ENCODE data around the gene HTRA3.

DNA sequence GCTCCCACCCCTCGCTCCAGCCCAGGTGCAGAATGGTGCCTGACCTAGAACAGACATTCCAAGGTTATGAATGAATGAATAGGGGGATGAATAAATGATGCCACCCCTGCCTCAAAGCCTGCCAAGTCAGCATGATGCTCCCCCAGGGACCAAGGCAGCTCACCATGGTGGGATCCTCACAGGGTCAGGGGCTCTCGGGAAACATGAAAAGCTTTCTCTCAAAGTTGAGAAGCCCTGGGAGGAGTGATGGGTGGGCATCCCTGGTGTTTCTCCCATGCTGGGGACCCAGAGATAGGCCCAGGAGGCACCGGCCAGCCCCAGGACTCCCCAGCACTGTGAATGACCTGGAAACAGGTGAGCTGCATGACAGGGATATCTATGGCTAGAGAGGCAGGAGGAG, 58.9 kb downstream of the HTRA3 start:
- TF ChIP-seq, protein P1, sequence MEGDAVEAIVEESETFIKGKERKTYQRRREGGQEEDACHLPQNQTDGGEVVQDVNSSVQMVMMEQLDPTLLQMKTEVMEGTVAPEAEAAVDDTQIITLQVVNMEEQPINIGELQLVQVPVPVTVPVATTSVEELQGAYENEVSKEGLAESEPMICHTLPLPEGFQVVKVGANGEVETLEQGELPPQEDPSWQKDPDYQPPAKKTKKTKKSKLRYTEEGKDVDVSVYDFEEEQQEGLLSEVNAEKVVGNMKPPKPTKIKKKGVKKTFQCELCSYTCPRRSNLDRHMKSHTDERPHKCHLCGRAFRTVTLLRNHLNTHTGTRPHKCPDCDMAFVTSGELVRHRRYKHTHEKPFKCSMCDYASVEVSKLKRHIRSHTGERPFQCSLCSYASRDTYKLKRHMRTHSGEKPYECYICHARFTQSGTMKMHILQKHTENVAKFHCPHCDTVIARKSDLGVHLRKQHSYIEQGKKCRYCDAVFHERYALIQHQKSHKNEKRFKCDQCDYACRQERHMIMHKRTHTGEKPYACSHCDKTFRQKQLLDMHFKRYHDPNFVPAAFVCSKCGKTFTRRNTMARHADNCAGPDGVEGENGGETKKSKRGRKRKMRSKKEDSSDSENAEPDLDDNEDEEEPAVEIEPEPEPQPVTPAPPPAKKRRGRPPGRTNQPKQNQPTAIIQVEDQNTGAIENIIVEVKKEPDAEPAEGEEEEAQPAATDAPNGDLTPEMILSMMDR (IDR thresholded peaks at IDR 0.05; ENCODE audit: low read depth, low read length, missing input control) = no peak
- TF ChIP-seq FOXA1 (IDR thresholded peaks at IDR 0.05) = no peak
- TF ChIP-seq TAF1 (conservative IDR thresholded peaks at IDR 0.05) = no peak
- TF ChIP-seq, protein P2, sequence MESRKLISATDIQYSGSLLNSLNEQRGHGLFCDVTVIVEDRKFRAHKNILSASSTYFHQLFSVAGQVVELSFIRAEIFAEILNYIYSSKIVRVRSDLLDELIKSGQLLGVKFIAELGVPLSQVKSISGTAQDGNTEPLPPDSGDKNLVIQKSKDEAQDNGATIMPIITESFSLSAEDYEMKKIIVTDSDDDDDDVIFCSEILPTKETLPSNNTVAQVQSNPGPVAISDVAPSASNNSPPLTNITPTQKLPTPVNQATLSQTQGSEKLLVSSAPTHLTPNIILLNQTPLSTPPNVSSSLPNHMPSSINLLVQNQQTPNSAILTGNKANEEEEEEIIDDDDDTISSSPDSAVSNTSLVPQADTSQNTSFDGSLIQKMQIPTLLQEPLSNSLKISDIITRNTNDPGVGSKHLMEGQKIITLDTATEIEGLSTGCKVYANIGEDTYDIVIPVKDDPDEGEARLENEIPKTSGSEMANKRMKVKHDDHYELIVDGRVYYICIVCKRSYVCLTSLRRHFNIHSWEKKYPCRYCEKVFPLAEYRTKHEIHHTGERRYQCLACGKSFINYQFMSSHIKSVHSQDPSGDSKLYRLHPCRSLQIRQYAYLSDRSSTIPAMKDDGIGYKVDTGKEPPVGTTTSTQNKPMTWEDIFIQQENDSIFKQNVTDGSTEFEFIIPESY (IDR thresholded peaks at IDR 0.05) = no peak
- TF ChIP-seq JUND (IDR thresholded peaks at IDR 0.05) = no peak
- TF ChIP-seq GABPA (IDR thresholded peaks at IDR 0.05 in 1 of 2, conservative IDR thresholded peaks at IDR 0.05 in 1 of 2) = no peak
- TF ChIP-seq, protein P3, sequence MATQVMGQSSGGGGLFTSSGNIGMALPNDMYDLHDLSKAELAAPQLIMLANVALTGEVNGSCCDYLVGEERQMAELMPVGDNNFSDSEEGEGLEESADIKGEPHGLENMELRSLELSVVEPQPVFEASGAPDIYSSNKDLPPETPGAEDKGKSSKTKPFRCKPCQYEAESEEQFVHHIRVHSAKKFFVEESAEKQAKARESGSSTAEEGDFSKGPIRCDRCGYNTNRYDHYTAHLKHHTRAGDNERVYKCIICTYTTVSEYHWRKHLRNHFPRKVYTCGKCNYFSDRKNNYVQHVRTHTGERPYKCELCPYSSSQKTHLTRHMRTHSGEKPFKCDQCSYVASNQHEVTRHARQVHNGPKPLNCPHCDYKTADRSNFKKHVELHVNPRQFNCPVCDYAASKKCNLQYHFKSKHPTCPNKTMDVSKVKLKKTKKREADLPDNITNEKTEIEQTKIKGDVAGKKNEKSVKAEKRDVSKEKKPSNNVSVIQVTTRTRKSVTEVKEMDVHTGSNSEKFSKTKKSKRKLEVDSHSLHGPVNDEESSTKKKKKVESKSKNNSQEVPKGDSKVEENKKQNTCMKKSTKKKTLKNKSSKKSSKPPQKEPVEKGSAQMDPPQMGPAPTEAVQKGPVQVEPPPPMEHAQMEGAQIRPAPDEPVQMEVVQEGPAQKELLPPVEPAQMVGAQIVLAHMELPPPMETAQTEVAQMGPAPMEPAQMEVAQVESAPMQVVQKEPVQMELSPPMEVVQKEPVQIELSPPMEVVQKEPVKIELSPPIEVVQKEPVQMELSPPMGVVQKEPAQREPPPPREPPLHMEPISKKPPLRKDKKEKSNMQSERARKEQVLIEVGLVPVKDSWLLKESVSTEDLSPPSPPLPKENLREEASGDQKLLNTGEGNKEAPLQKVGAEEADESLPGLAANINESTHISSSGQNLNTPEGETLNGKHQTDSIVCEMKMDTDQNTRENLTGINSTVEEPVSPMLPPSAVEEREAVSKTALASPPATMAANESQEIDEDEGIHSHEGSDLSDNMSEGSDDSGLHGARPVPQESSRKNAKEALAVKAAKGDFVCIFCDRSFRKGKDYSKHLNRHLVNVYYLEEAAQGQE (IDR thresholded peaks at IDR 0.05) = no peak
- no peak for TF ChIP-seq RXRA (IDR thresholded peaks at IDR 0.05)
- TF ChIP-seq EGR1 (IDR thresholded peaks at IDR 0.05; ENCODE audit: low read depth in 2 of 2) = no peak
- TF ChIP-seq, protein P4, sequence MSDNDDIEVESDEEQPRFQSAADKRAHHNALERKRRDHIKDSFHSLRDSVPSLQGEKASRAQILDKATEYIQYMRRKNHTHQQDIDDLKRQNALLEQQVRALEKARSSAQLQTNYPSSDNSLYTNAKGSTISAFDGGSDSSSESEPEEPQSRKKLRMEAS (IDR thresholded peaks at IDR 0.05) = no peak
- TF ChIP-seq, protein P5, sequence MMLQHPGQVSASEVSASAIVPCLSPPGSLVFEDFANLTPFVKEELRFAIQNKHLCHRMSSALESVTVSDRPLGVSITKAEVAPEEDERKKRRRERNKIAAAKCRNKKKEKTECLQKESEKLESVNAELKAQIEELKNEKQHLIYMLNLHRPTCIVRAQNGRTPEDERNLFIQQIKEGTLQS (IDR thresholded peaks at IDR 0.05) = no peak
- TF ChIP-seq FOXA2 (IDR thresholded peaks at IDR 0.05) = no peak
- TF ChIP-seq RAD21 (IDR thresholded peaks at IDR 0.05) = no peak
- TF ChIP-seq SP1 (IDR thresholded peaks at IDR 0.05) = no peak

Measured in liver (tissue), 3 donors.